H1 (cell line): Measurements from ENCODE around the gene MCCD1. TPM values are rescaled to one million over a fixed set of nuclear protein-coding genes. Genes with fewer than 3 reads are reported as not detected.

ENCODE experiments used
- BRCA1 ChIP-seq: IDR thresholded peaks from 2 replicates; pipeline ENCODE4 v1.6.1; 2012; ENCODE audit warnings: low read depth, low read length, improper control_type of control experiment
- CREB1 ChIP-seq: IDR thresholded peaks from 2 replicates; pipeline ENCODE4 v1.6.1; 2012; ENCODE audit warnings: inconsistent platforms
- KDM1A ChIP-seq: fragments of 200-600, 300-600 bp; sonication (generic); IDR thresholded peaks from 2 replicates; pipeline ENCODE4 v1.7.1; 2016; ENCODE audit warnings: mild to moderate bottlenecking, low read length, borderline replicate concordance
- KDM4A ChIP-seq: IDR thresholded peaks from one replicate; pipeline ENCODE4 v1.7.1; 2012; ENCODE audit warnings: low read depth, mild to moderate bottlenecking, moderate library complexity, low read length, inconsistent platforms; ENCODE audit not compliant: severe bottlenecking
- POLR2A ChIP-seq, 2 experiments: IDR thresholded peaks; 1 replicate in 1 of 2; 2 replicates in 1 of 2; pipeline ENCODE4 v1.6.1; 2011; ENCODE audit warnings: low read depth in 2 of 2, low read length in 2 of 2, mild to moderate bottlenecking in 2 of 2; ENCODE audit errors: control extremely low read depth in 1 of 2
- polyA plus RNA-seq, 7 experiments: library from polyadenylated mRNA; depleted of rRNA in 3 of 7; stranded (reverse) in 5 of 7; unstranded in 2 of 7; fragments of >200 nt in 5 of 7; fragments of 200-250 nt in 2 of 7; gene quantifications; 1 replicate in 5 of 7; 2 replicates in 1 of 7; 4 replicates in 1 of 7; pipeline versions ENCODE4 v1.2.1 to v1.2.3, GENCODE V29; 2011 to 2013; ENCODE audit warnings: missing spikeins in 2 of 7, mixed read lengths in 2 of 7
- total RNA-seq: library from RNA; stranded (reverse); fragmentation: NEBNext Ultra II Directional; extraction: Animal tissue kit (Norgen Biotek cat#: 25700); gene quantifications from 2 replicates; pipeline ENCODE4 v1.2.1, GENCODE V29; 2021

Gene MCCD1
- total and polyA plus RNA-seq, 2 of the 8 experiments (the other 6 are each of a cell fraction or from before 2014, with no cell fraction given), result not detected

DNA sequence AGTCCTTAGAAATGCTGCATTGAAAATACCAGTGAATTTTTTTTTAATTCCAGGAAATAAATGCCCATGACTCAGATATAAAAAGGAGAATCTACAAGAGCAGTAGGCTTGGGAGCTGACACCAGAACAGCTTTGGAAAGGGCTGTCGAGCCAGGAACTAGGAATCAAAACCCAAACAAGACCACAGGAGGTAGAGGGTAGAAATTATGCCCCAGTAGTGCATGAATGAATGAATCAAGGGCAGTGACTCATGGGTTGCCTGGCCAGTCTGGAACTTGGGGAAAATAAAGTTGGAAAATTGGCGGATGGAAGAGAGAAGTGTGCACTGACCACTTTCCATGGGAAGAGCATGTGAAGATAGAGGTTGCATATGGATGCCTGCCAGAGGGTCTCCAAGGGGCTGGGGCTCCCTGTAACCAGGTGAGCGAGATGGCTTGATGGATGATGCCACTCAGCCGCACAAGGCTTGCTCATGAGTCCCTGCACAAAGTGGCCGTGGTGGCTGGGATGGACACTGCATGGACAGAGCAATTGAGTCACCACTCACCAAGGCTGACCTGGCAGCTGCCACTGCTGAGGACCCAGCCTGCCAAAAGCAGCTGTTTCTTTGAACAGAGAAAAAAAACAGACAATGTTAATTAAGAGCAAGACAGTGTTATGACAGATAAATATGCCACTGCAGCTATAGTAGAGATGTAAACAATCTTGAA lies 15.2 kb upstream of the MCCD1 start (continued):
- TF ChIP-seq CREB1 (no peak), KDM4A (no peak), KDM1A (no peak), BRCA1 (no peak), POLR2A (IDR thresholded peaks at IDR 0.05; ENCODE audit: control extremely low read depth in 1 of 2, low read depth in 2 of 2, low read length in 2 of 2) (no peak)
